Adipocyte (in vitro differentiated cells): ENCODE measurements around the gene DLG1.

Experiments
- DNase-seq: peaks from one replicate; pipeline ENCODE4 v3.0.0-alpha.2; 2015; ENCODE audit warnings: low read depth
- H3K27me3 ChIP-seq: replicated peaks from 2 replicates; pipeline ENCODE4 v1.7.0; 2013; ENCODE audit warnings: mild to moderate bottlenecking, low read length, moderate library complexity; ENCODE audit not compliant: control insufficient read depth, insufficient read depth
- H3K36me3 ChIP-seq: 2 replicates; pipeline ENCODE4 v1.7.0; 2013; ENCODE audit warnings: low read length, mild to moderate bottlenecking, moderate library complexity; ENCODE audit not compliant: control insufficient read depth, insufficient read depth, severe bottlenecking
- H3K4me1 ChIP-seq: 2 replicates; pipeline ENCODE4 v1.7.0; 2013; ENCODE audit warnings: mild to moderate bottlenecking, low read length, moderate library complexity; ENCODE audit not compliant: control insufficient read depth, insufficient read depth
- H3K4me3 ChIP-seq: 2 replicates; pipeline ENCODE4 v1.7.0; 2013; ENCODE audit warnings: mild to moderate bottlenecking, low read length, moderate library complexity
- H3K9ac ChIP-seq: 2 replicates; pipeline ENCODE4 v1.7.0; 2013; ENCODE audit warnings: mild to moderate bottlenecking, low read length, moderate library complexity
- H3K9me3 ChIP-seq: 2 replicates; pipeline ENCODE4 v1.7.0; 2013; ENCODE audit warnings: mild to moderate bottlenecking, low read length, moderate library complexity; ENCODE audit not compliant: control insufficient read depth

DLG1 gene

GRCh38 chr3:197260491-197261163, 37.8 kb downstream of the DLG1 start:
- H3K36me3 ChIP-seq = peaks cover 6% of the 10 kb centered on the region
- H3K9me3 ChIP-seq = no peaks in the 10 kb centered on the region
- no peak for DNase-seq
- no peak overlapping the region for H3K4me3 ChIP-seq
- no peaks in the 10 kb centered on the region for H3K27me3 ChIP-seq
- no peak overlapping the region for H3K9ac ChIP-seq
- H3K4me1 ChIP-seq = no peaks in the 10 kb centered on the region

- no peak overlapping the region for H3K9ac ChIP-seq
- no peak overlapping the region for H3K4me3 ChIP-seq
- no peak for DNase-seq
- H3K9me3 ChIP-seq = no peaks in the 10 kb centered on the region
- no peaks in the 10 kb centered on the region for H3K27me3 ChIP-seq
- no peaks in the 10 kb centered on the region for H3K4me1 ChIP-seq
- H3K36me3 ChIP-seq = peaks cover 6% of the 10 kb centered on the region
These were observed 39.3 kb downstream of the DLG1 start for GRCh38 chr3:197259096-197259495.

DNA sequence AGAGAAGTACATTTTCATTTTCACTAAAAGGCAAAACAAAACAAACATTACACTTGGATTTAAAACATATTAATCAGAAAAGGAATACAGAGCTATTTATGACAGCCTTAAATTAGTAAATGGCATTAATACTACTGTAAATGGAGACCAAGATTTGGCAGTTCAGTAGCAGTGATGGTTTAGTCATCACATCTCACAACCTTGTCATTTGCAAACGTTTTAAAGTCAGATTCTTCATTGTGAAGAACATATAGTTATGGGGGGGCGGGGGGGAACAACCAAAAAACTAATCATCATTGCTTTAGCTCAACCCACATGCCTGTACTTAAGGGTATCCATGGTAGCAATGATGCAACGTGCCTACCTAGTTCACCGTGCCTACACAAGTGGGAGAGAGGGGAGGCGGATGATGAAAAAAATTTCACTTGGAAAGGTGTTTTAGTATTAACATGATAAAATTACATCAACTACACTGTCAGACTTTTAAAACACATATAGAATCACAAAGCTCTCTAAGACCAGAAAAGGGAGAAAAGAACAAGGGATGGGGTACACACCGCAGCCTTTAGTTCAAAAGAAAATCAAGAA, 40.1 kb downstream of the DLG1 start:
- no peak overlapping the region for H3K4me3 ChIP-seq
- no peaks in the 10 kb centered on the region for H3K9me3 ChIP-seq
- no peak overlapping the region for H3K9ac ChIP-seq
- H3K36me3 ChIP-seq = peaks cover 6% of the 10 kb centered on the region
- no peaks in the 10 kb centered on the region for H3K27me3 ChIP-seq
- no peak for DNase-seq
- H3K4me1 ChIP-seq = no peaks in the 10 kb centered on the region

- Histone ChIP-seq H3K9ac (no peak overlapping the region), H3K4me3 (no peak overlapping the region), H3K27me3 (no peaks in the 10 kb centered on the region), H3K36me3 (peaks cover 2% of the 10 kb centered on the region), H3K9me3 (no peaks in the 10 kb centered on the region), H3K4me1 (no peaks in the 10 kb centered on the region)
- no peak for DNase-seq
These were observed 40.7 kb downstream of the DLG1 start for GRCh38 chr3:197257711-197258110.

DNA sequence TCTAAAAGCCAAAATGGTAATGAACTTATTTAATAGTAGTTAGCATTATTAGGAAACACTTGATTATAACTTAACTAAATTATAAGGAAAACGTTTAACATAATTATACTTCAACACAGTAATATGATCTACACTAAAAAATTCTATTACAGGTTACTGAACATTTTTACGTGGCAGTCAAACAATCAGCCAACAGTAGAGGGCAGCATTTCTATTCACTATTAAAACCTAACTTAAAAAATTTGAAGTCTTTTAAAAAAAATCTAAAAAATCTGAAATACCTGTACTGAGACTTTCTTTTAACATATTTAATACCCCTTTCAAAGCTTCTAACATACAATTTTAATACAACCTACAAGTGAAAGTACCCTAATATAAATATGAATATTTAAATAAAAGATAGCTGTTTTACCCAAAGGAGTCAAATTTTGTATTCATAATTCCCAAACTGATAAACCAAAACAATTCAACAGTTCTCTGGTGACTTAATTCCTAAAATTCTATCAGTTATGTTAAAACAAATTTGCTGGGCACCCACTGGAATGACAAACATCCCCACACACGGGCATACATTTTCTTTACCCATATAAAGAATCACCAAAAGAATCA, 41.5 kb downstream of the DLG1 start:
- Histone ChIP-seq H3K9ac (no peak overlapping the region), H3K9me3 (no peaks in the 10 kb centered on the region), H3K4me3 (no peak overlapping the region), H3K36me3 (no peaks in the 10 kb centered on the region), H3K27me3 (no peaks in the 10 kb centered on the region), H3K4me1 (no peaks in the 10 kb centered on the region)
- peak; percentile 81 for DNase-seq

DNA sequence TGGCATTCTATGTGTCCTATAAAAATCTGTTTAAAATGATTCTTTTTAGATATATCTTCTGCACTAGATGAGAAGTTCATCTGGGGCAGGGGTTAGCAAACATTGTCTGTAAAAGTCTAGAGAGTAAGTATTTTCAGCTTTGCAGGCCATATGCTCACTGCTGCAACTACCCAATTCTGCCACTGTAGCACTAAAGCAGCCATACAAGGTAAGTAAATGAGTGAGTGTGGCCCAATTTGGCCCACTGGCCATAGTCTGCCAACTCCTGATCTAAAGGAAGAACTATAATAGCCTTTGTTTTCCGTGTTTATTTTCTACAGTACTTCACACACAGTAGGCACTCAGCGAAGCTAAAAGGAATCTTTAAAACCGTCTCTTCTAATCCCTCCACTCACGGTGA, 42.3 kb downstream of the DLG1 start:
- no peaks in the 10 kb centered on the region for H3K36me3 ChIP-seq
- no peak overlapping the region for H3K9ac ChIP-seq
- no peaks in the 10 kb centered on the region for H3K9me3 ChIP-seq
- no peak for DNase-seq
- no peak overlapping the region for H3K4me3 ChIP-seq
- H3K4me1 ChIP-seq = no peaks in the 10 kb centered on the region
- H3K27me3 ChIP-seq = no peaks in the 10 kb centered on the region

DNA sequence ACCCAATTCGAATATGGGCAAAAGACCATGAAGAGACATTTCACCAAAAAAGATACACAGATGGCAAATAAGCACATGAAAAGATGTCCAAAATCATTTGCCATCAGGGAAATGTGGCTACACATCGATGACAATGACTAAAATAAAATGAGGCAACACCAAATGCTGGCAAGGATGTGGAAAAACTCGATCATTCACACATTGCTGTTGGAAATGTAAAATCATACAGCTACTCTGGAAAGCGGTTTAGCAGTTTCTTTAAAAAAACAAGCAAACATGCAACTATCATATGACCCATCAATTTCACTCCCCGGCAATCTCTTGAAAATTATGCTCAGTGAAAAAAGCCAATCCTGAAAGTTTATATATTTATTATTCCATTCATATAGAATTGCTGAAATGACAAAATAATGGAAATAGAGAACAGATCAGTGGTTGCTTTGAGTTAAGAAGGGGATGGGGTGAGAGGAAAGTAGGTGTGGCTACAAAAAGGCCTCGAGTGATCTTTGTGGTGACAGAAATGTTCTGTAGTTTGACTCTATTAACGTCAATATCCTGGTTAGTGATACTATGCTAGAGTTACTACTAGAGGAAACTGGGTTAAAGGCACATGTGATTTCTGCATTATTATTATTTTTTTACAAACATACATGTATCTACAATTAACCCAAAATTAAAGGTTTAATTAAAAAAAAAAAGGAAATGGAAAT, 45.0 kb downstream of the DLG1 start:
- H3K4me3 ChIP-seq = no peak overlapping the region
- no peak overlapping the region for H3K9ac ChIP-seq
- no peak for DNase-seq
- H3K9me3 ChIP-seq = peaks cover 15% of the 10 kb centered on the region
- no peaks in the 10 kb centered on the region for H3K27me3 ChIP-seq
- H3K4me1 ChIP-seq = no peaks in the 10 kb centered on the region
- peaks cover 5% of the 10 kb centered on the region for H3K36me3 ChIP-seq

GRCh38 chr3:197249542-197249941, 48.9 kb downstream of the DLG1 start:
- H3K9me3 ChIP-seq = peaks cover 25% of the 10 kb centered on the region
- no peak overlapping the region for H3K4me3 ChIP-seq
- no peak overlapping the region for H3K9ac ChIP-seq
- DNase-seq = no peak
- peaks cover 7% of the 10 kb centered on the region for H3K36me3 ChIP-seq
- H3K4me1 ChIP-seq = no peaks in the 10 kb centered on the region
- H3K27me3 ChIP-seq = no peaks in the 10 kb centered on the region

DNA sequence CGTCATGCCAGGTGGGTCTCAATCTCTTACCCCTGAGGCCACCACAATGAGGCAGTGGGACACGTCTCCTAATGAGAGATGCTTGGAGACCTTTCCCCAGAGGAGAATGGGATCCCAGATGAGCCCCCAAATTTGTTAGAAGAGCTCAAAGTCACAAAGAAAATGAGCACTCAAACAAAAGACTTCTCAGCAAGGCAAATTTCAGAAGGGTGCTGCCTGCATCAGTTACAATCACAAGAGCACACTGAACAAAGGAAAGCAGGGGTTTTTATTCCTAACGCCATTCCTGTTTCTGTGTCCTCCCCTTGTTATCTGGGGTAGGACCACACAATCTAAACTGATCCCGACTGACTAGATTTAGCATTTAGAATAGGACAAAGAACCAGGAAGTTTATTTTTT, 50.1 kb downstream of the DLG1 start:
- no peaks in the 10 kb centered on the region for H3K27me3 ChIP-seq
- H3K9me3 ChIP-seq = peaks cover 29% of the 10 kb centered on the region
- peaks cover 17% of the 10 kb centered on the region for H3K36me3 ChIP-seq
- no peak overlapping the region for H3K9ac ChIP-seq
- peak overlapping the region; percentile 11 for H3K4me3 ChIP-seq
- no peaks in the 10 kb centered on the region for H3K4me1 ChIP-seq
- DNase-seq = no peak

- H3K4me3 ChIP-seq = no peak overlapping the region
- DNase-seq = no peak
- H3K9ac ChIP-seq = no peak overlapping the region
- H3K9me3 ChIP-seq = peaks cover 43% of the 10 kb centered on the region
- no peaks in the 10 kb centered on the region for H3K4me1 ChIP-seq
- no peaks in the 10 kb centered on the region for H3K27me3 ChIP-seq
- H3K36me3 ChIP-seq = peaks cover 18% of the 10 kb centered on the region
These were observed 53.7 kb downstream of the DLG1 start for GRCh38 chr3:197244751-197245150.

DNA sequence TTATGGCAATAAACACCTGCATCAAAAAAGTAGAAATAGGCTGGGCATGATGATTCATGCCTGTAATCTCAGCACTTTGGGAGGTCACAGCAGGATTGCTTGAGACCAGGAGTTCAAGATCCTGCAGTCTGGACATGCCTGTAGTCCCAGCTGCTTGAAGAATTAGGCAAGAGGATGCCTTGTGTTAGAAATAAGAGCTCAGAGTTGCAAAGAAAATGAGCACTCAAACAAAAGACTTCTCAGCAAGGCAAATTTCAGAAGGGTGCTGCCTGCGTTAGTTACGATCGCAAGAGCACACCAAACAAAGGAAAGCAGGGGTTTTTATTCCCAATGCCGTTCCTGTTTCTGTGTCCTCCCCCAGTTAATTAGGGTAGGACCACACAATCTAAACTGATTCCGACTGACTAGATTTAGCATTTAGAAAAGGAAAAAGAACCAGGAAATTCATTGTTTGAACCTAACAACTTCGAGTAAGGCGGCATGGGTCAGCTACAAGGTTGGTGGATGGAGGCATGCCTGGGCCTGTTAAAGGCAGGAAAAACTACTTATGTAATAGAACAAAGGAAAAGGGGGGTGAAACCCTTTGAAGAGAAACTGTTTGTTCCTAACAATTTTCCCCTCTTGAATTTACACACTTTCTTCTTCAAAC, 55.5 kb downstream of the DLG1 start:
- Histone ChIP-seq H3K9ac (no peak overlapping the region), H3K27me3 (no peaks in the 10 kb centered on the region), H3K4me1 (no peaks in the 10 kb centered on the region), H3K36me3 (peaks cover 17% of the 10 kb centered on the region), H3K4me3 (no peak overlapping the region), H3K9me3 (peaks cover 25% of the 10 kb centered on the region)
- no peak for DNase-seq
